SK-N-SH (cell line): ENCODE measurements around the gene FNDC11.

ENCODE experiments used
- CHD2 ChIP-seq: fragments of 150-350 bp; IDR thresholded peaks from 2 replicates; pipeline ENCODE4 v1.6.1; 2018; ENCODE audit warnings: low read length; ENCODE audit not compliant: partially characterized antibody
- EP300 ChIP-seq, 2 experiments: IDR thresholded peaks; 2 replicates each; pipeline versions ENCODE4 v1.4.0 to v1.6.1; 2012; ENCODE audit warnings: borderline replicate concordance in 1 of 2, low read depth in 1 of 2, low read length in 1 of 2
- EZH2phosphoT487 ChIP-seq: fragments of 200-600 bp; sonication (generic); IDR thresholded peaks from 2 replicates; pipeline ENCODE4 v1.6.1; 2017; ENCODE audit warnings: low read depth, mixed run types, mild to moderate bottlenecking, antibody characterized with exemption, moderate library complexity, borderline replicate concordance
- MAX ChIP-seq: IDR thresholded peaks from 2 replicates; pipeline ENCODE4 v1.4.0; 2012; ENCODE audit warnings: low read depth
- POLR2AphosphoS5 ChIP-seq: IDR thresholded peaks from 2 replicates; pipeline ENCODE4 v1.6.1; 2012; ENCODE audit warnings: low read depth, low read length
- RAD21 ChIP-seq: IDR thresholded peaks from 2 replicates; pipeline ENCODE4 v1.6.1; 2012; ENCODE audit warnings: mild to moderate bottlenecking, low read length
- SIN3A ChIP-seq: IDR thresholded peaks from 2 replicates; pipeline ENCODE4 v1.6.1; 2012; ENCODE audit warnings: low read depth, mild to moderate bottlenecking, low read length, moderate library complexity, borderline replicate concordance
- SMC3 ChIP-seq: IDR thresholded peaks from 2 replicates; pipeline ENCODE4 v1.6.1; 2012; ENCODE audit warnings: low read depth, low read length, improper control_type of control experiment
- TF ChIP-seq, protein P1 (sequence below): fragments of 200-600 bp; sonication (generic); IDR thresholded peaks from 2 replicates; pipeline ENCODE4 v1.6.1; 2017; ENCODE audit warnings: antibody characterized with exemption, mild to moderate bottlenecking, moderate library complexity
- TF ChIP-seq, protein P2 (sequence below): IDR thresholded peaks from 2 replicates; pipeline ENCODE4 v1.4.0; 2012; ENCODE audit warnings: low read depth, borderline replicate concordance

DNA sequence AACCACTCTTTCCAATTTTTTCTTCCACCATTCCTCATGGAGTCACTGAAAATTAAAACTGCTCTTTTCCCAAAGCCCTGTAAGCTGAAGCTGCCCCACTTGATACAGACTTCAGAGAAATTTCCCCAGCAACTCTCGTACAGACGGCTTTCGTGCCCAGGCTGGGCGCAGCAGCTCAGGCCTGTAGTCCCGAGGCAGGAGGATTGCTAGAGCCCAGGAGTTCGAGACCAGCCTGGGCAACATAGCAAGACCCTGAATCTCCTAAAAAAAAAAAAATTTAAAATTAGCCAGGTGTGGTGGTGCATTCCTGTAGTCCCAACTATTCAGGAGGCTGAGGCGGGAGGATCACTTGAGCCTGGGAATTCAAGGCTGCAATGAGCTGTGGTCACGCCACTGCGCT, 26.8 kb upstream of the FNDC11 start:
- TF ChIP-seq CHD2 (no peak), MAX (no peak), POLR2AphosphoS5 (no peak), SMC3 (no peak), SIN3A (no peak), RAD21 (no peak), EP300 (IDR thresholded peaks at IDR 0.05; ENCODE audit: borderline replicate concordance in 1 of 2, low read depth in 1 of 2, low read length in 1 of 2) (no peak), EZH2phosphoT487 (no peak)
- TF ChIP-seq, protein P1, sequence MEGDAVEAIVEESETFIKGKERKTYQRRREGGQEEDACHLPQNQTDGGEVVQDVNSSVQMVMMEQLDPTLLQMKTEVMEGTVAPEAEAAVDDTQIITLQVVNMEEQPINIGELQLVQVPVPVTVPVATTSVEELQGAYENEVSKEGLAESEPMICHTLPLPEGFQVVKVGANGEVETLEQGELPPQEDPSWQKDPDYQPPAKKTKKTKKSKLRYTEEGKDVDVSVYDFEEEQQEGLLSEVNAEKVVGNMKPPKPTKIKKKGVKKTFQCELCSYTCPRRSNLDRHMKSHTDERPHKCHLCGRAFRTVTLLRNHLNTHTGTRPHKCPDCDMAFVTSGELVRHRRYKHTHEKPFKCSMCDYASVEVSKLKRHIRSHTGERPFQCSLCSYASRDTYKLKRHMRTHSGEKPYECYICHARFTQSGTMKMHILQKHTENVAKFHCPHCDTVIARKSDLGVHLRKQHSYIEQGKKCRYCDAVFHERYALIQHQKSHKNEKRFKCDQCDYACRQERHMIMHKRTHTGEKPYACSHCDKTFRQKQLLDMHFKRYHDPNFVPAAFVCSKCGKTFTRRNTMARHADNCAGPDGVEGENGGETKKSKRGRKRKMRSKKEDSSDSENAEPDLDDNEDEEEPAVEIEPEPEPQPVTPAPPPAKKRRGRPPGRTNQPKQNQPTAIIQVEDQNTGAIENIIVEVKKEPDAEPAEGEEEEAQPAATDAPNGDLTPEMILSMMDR: no peak
- TF ChIP-seq, protein P2, sequence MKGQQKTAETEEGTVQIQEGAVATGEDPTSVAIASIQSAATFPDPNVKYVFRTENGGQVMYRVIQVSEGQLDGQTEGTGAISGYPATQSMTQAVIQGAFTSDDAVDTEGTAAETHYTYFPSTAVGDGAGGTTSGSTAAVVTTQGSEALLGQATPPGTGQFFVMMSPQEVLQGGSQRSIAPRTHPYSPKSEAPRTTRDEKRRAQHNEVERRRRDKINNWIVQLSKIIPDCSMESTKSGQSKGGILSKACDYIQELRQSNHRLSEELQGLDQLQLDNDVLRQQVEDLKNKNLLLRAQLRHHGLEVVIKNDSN: no peak
